HG03457 (cell line): Measurements from ENCODE around the gene KCNE3.
A peak's percentile ranks its signal among the peaks of the same experiment; 100 is the strongest.

Experiments used
- ATAC-seq: cut with Tn5 transposase; IDR thresholded peaks from one replicate; pipeline ENCODE4 v1.9.1; 2021; ENCODE audit warnings: moderate number of reproducible peaks; ENCODE audit not compliant: unreplicated experiment

Gene KCNE3

DNA sequence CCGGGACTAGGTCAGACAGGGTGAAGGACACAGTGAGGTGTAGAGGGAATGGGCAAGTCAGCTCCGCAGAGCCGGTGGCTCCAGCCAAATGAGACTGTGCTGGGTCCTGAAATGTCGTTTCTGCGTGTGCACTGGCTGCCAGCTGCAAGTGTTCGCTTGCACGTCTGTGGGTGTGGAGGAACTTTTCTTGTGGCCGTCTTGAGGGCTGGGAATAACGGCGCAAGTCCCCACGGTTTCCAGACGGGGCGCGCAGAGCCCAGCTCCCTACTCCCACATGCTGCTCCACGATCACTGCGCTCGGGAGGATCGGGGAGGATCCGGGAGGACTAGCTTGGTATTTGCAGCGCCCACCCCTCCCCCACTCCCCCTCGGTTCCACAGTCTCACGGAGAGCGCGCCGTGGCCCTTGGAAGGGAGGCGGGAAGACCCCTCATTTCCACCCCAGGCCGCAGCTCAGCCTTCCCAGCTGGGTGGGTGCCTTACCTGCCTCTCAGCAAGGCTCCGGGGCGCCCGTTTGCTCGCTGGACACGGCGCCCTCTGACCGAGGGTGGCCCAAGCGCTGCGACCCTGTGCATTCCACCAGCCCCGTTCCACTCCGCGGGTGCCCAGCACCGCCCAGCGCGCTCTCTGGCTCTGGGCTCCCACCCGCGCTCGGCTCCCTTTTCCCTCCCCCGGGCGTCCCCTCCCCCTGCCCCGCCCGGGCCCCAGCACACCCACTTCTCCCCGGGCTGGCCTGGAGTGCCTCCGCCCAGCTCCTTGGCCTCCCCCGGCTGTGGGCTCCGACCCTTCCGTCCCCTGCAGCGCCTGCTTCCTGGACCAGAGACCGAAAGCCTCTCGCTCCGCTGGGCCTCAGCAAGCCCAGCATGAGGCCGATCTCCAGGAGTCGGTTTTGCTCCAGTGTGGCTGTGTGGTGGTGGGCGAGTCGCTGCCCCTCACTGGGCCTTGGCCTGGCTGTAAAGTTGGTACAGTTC lies at the start of gene KCNE3:
KCNE3 (minus strand) TSS at position 634 of the 970 bp plus-strand sequence. CDS start 9,986 bp downstream, outside the sequence.
- ATAC-seq, result no peak

- no peak for ATAC-seq
Measured at GRCh38 chr11:74507582-74507981, 40.2 kb upstream of the KCNE3 start.

GRCh38 chr11:74506823-74507222 lies 39.5 kb upstream of the KCNE3 start:
- no peak for ATAC-seq

DNA sequence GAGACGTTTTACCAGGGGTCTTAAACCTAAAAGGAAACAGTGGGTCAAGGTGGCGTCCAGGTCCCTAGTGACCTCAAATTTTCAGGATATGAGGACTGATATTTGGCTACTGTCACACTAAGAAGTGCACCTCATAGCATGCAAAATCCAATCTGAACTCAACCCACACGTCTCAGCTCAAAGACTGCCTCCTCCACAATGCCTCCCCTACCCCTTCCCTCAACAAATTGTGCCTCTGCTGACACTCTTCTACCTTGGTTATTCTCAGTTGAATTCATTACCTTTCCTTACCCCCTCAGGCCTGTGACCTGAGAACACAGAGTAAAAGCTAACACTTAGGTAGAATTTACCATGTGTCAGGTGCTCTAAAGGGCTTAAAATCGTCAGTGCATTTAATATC lies 38.6 kb upstream of the KCNE3 start:
- no peak for ATAC-seq

GRCh38 chr11:74504100-74504691 lies 36.8 kb upstream of the KCNE3 start:
- ATAC-seq, result no peak

DNA sequence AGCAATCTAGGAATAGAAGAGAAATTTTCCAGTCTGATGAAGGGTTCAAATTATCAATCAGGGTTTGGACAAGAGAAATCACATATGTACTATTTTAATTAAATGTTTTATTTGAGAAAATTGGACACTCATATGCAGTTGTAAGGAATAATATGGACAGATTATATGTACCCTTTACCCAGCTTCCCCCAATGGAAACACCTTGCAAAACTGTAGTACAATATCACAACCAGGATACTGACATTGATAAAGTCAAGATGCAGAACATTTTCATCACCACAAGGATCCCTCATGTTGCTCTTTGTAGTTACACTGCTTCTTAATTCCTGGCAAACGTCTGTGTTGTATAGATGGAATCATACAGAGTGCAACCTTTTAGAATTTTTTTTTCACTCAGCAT lies 27.6 kb upstream of the KCNE3 start:
- ATAC-seq, result no peak

- no peak for ATAC-seq
Measured at GRCh38 chr11:74493791-74494630, 26.7 kb upstream of the KCNE3 start.

DNA sequence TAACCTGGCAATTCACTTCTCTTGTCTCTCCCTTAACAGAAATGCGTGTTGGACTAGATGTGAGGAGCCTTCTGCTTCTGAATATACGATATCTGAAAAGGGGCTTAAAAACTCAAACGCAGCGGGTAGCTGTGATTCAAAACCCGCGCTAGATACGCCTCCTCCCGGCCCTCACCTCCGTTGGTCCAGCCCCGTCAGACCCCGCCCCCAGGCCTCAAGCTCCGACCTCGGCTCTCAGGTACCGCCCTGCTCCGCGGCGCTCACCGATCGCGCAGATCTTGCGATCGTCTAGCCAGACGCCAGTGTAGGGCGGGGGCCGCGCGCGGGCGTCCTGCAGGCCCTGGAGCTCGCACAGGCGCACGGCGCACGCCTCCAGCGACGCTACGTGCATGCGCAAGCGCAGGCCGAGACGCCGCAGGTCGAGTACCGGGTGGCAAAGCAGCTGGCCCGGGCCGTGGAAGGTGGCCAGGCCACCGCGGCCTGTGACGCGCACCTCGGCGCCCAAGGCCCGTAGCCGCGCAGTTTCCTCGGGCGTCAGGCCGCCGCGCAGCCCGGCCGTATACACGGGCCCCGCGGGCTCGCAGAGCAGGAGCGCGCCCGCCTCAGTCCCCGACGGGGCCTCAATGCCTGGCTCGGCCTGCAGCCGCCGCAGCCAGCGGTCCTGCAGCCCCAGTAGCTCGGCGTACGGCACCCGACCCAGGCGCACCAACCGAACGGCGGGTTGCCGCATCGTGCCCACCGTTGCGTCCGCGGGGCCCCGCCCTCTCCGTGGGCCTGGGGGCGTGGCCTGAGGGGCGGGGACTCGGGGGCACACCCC lies 25.8 kb upstream of the KCNE3 start, which contains the start of gene LIPT2:
LIPT2 (minus strand) TSS at position 751 of the 817 bp plus-strand sequence; CDS start at position 730, 21 bp downstream.
- peak; percentile 97 for ATAC-seq

DNA sequence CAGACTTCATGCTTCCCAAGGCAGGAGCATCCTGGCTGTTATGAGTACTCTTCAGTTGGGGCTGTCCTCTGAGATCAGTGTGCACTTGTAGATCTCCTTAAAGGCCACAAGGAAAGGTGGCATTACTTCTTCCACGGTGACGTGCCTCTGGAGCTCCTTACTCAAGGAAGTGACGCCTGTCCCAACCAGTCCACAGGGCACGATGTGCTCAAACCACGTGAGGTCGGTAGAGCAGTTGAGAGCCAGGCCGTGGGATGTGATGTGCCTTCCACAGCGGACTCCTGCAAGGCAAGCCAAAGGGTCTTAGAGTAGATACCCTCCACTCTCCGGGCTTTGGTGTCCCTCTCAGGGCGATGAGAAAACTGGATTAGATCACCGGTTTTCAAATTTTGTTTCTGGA lies 24.7 kb upstream of the KCNE3 start:
- ATAC-seq, result no peak

GRCh38 chr11:74490941-74491340 lies 23.6 kb upstream of the KCNE3 start:
- ATAC-seq, result no peak

GRCh38 chr11:74487875-74488274 lies 20.5 kb upstream of the KCNE3 start:
- no peak for ATAC-seq

DNA sequence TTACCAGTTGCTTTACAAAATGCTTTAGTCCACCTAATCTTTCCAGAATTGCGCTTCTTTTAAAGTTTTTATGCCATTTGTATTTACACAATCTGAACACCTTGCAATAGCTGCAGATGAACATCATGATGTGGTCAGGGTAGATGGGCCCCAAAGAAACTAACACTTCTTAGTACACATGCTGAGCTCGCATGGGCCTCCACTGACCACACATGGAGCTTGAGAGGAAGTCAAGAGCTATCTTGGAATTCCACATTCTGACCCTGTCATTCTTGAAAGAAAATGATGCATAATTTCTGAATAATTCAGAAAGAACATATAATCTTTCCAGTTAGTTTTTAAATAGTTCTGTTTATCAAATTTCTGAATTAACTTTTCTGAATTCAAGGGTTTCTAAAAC lies 18.5 kb upstream of the KCNE3 start:
- ATAC-seq, result no peak

DNA sequence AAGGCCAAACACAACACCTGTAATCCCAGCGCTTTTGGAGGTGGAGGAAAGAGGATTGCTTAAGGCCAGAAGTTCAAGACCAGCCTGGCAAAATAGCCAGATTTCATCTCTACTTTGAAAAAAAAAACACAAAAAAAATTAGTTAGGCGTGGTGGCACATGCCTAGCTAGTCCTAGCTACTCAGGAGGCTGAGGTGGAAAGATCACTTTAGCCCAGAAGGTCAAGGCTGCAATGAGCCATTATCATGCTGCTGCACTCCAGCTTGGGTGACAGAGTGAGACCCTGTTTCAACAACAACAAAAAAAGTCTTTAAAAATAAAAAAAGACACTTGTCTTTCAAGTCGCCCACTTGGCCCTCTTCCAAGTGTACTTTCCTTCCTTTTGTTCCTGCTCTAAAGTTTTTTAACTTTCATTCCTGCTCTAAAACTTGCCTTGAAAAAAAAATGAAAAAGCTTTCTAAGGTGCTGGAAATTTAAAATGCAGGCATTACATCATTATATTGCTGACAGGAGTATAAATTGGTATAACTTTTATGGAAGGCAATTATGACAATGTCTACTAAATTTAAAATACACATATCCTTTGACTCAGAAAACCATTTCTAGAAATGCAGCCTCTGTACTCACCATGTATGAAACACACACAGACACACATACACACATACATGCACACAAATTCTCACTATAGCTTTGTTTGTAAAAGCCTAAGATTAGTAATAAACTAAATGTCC lies 13.5 kb upstream of the KCNE3 start:
- ATAC-seq, result no peak

GRCh38 chr11:74479732-74480123 lies 12.4 kb upstream of the KCNE3 start:
- no peak for ATAC-seq

DNA sequence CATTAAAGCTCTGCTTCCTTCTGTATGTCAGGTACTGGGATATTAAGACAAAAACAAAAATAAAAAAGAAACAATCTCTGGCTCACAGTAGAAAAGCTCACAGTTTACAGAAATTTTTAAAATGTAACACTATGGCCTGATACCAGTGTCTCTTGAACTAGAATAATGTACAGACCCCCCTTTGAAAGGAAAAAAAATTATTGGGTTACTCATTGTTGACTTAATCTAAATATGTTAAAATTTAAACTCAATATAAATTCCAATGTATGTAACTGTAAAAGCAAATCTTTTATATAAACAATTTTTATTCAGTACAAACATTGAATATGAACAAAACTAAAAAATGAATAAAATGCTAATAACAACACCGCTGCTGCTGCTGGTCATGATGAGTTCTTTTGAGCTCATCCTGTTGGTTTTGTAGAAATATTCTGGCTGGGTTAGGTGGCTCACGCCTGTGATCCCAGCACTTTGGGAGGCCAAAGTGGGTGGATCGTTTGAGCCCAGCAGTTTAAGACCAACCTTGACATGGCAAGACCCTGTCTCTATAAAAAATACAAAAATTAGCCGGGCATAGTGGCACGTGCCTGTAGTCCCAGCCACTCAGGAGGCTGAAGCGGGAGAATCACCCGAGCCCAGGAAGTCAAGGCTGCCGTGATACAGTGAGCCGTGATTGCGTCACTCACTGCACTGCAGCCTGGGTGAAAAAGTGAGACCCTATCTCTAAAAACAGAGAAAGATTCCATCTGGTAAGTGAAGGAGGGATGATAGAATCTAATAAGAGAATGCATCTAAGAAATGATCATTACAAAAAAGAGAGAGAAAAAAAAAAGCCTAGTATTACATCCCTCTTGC lies 11.8 kb upstream of the KCNE3 start:
- no peak for ATAC-seq

DNA sequence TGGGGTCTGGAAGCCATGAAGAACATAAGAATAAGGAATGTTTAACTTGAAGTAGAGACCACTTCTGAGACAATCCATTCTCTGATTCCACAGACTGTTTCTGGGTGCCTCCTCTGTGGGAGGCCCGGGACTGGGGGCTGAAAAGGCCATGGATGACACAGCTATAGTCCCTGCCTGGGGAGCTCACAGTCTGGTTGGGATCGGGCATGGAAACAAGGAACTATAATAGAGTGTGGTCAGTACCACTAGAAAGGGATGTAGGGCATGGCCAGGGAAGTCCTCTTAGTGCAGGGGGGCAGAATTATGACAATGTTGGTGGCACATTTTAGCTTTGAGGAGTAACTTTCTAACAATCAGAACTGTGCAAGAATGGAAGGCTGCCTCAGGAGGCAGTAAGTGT lies 9.2 kb upstream of the KCNE3 start:
- ATAC-seq, result no peak

- no peak for ATAC-seq
Measured at GRCh38 chr11:74474316-74474715, 7.0 kb upstream of the KCNE3 start.

DNA sequence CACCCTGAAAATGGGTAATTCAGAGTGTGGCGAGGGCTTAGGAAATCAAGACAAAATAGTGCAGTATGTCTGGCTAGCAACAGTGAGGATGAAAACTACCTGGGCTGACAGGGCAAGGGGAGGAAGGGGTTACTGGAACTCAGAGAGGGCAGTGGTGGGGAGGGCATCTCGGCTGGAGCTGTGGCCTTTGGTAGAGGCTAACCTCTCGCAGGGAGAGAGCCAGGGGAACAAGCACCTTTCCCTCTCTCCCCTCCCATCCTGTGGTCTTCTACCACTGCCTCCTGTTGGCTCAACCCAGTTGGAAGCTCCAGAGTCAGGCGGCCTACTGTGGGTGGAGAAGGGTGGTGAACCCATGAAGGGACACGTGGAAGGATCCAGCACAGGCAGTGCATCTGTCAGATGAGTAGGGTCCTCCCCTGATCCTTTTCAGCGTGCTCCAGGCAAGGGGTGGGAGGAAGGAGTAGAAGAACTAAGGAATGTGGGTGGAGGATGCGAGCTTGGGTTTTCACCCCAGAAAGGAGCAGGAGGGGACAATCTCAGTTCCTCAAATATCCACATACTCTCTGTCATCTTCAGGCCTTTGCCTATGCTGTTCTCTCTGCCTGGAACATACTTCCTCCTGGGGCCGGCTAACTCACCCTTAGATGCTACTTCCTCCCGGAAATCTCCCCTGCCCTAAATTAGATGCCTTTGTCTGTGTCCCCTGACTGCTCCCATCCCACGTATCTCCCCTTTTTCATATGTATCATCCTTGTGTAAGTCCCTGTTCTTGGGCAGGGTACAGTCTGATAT lies 6.2 kb upstream of the KCNE3 start:
- no peak for ATAC-seq
